HG02610 (cell line): ENCODE measurements around the gene C1QTNF3.
A peak's percentile ranks its signal among the peaks of the same experiment; 100 is the strongest.

Experiments
- ATAC-seq: cut with Tn5 transposase; IDR thresholded peaks from one replicate; pipeline ENCODE4 v1.9.1; 2021; ENCODE audit warnings: mild to moderate bottlenecking, moderate library complexity; ENCODE audit not compliant: unreplicated experiment

C1QTNF3 gene

GRCh38 chr5:34002629-34003328 is 40.2 kb downstream of the C1QTNF3 start:
- no peak for ATAC-seq

GRCh38 chr5:34001241-34001841 is 41.7 kb downstream of the C1QTNF3 start:
- no peak for ATAC-seq

- no peak for ATAC-seq
Observed at GRCh38 chr5:33999978-34000377, 43.0 kb downstream of the C1QTNF3 start.

GRCh38 chr5:33997331-33997983 is 45.6 kb downstream of the C1QTNF3 start:
- peak; percentile 53 for ATAC-seq

GRCh38 chr5:33995865-33996264 is 47.1 kb downstream of the C1QTNF3 start:
- ATAC-seq: no peak

GRCh38 chr5:33994845-33995244 is 48.2 kb downstream of the C1QTNF3 start:
- no peak for ATAC-seq

- ATAC-seq: no peak
Observed at GRCh38 chr5:33992864-33993263, 50.1 kb downstream of the C1QTNF3 start.

GRCh38 chr5:33985447-33985846 is 57.6 kb downstream of the C1QTNF3 start:
- no peak for ATAC-seq

GRCh38 chr5:33984671-33985124 is 58.3 kb downstream of the C1QTNF3 start, which contains the start of gene SLC45A2:
SLC45A2 (minus strand) TSS chr5:33984693; CDS start chr5:33984583, 110 bp downstream.
- ATAC-seq: no peak

GRCh38 chr5:33984178-33984577 is 58.8 kb downstream of the C1QTNF3 start:
- ATAC-seq: no peak

GRCh38 chr5:33981408-33982162 is 61.4 kb downstream of the C1QTNF3 start:
- no peak for ATAC-seq

GRCh38 chr5:33980030-33980429 is 63.0 kb downstream of the C1QTNF3 start:
- no peak for ATAC-seq

GRCh38 chr5:33978306-33978705 is 64.7 kb downstream of the C1QTNF3 start:
- ATAC-seq: no peak

GRCh38 chr5:33976307-33976706 is 66.7 kb downstream of the C1QTNF3 start:
- no peak for ATAC-seq

GRCh38 chr5:33975852-33976251 is 67.2 kb downstream of the C1QTNF3 start:
- no peak for ATAC-seq

GRCh38 chr5:33973271-33973670 is 69.7 kb downstream of the C1QTNF3 start:
- ATAC-seq: peak; percentile 75

GRCh38 chr5:33969572-33970452 is 73.2 kb downstream of the C1QTNF3 start:
- peak; percentile 74 for ATAC-seq

GRCh38 chr5:33968211-33969005 is 74.6 kb downstream of the C1QTNF3 start:
- ATAC-seq: no peak
